ENCODE measurements around the gene DFFB. TPM values are rescaled to one million over a fixed set of nuclear protein-coding genes. Genes with fewer than 3 reads are reported as not detected.
A peak's percentile ranks its signal among the peaks of the same experiment; 100 is the strongest.

Gene DFFB
- total RNA-seq, 3 donors from 2014 or later = 11.1 to 13.4 (median 13.0) TPM

GRCh38 chr1:3847081-3847480 lies 10.2 kb upstream of the DFFB start:
- Mint-ChIP-seq H3K4me1 (ENCODE audit: low read depth) (no peaks in the 10 kb centered on the region), H3K36me3 (ENCODE audit: insufficient read depth) (peaks cover 35% of the 10 kb centered on the region), H3K27me3 (ENCODE audit: low read depth) (no peaks in the 10 kb centered on the region), H3K4me3 (no peak overlapping the region), H3K9me3 (no peaks in the 10 kb centered on the region)
- DNase-seq (no peak), ATAC-seq (no peak)

GRCh38 chr1:3850857-3851256 lies 6.4 kb upstream of the DFFB start:
- no peak for ATAC-seq
- Mint-ChIP-seq H3K9me3 (no peaks in the 10 kb centered on the region), H3K27me3 (ENCODE audit: low read depth) (no peaks in the 10 kb centered on the region), H3K36me3 (ENCODE audit: insufficient read depth) (peaks cover 26% of the 10 kb centered on the region), H3K4me3 (no peak overlapping the region), H3K4me1 (ENCODE audit: low read depth) (peaks cover 12% of the 10 kb centered on the region)
- no peak for DNase-seq

- Mint-ChIP-seq H3K36me3 (ENCODE audit: insufficient read depth) (peaks cover 26% of the 10 kb centered on the region), H3K9me3 (no peaks in the 10 kb centered on the region), H3K27me3 (ENCODE audit: low read depth) (no peaks in the 10 kb centered on the region), H3K4me3 (no peak overlapping the region), H3K4me1 (ENCODE audit: low read depth) (peaks cover 16% of the 10 kb centered on the region)
- DNase-seq = no peak
- ATAC-seq = no peak
Measured at GRCh38 chr1:3851292-3851691, 6.0 kb upstream of the DFFB start.

GRCh38 chr1:3852091-3852490 lies 5.2 kb upstream of the DFFB start:
- H3K4me1 Mint-ChIP-seq (ENCODE audit: low read depth) = peaks cover 18% of the 10 kb centered on the region
- ATAC-seq (no peak), DNase-seq (no peak)
- peaks cover 22% of the 10 kb centered on the region for H3K36me3 Mint-ChIP-seq (ENCODE audit: insufficient read depth)
- H3K9me3 Mint-ChIP-seq = no peaks in the 10 kb centered on the region
- no peak overlapping the region for H3K4me3 Mint-ChIP-seq
- H3K27me3 Mint-ChIP-seq (ENCODE audit: low read depth) = no peaks in the 10 kb centered on the region

GRCh38 chr1:3852711-3853485 lies 4.4 kb upstream of the DFFB start:
- ATAC-seq (no peak), DNase-seq (no peak)
- Mint-ChIP-seq H3K4me3 (no peak overlapping the region), H3K36me3 (ENCODE audit: insufficient read depth) (peaks cover 17% of the 10 kb centered on the region), H3K4me1 (ENCODE audit: low read depth) (peaks cover 21% of the 10 kb centered on the region), H3K27me3 (ENCODE audit: low read depth) (no peaks in the 10 kb centered on the region), H3K9me3 (no peaks in the 10 kb centered on the region)

GRCh38 chr1:3857791-3858129 lies 484 bp downstream of the DFFB start:
- H3K4me3 Mint-ChIP-seq = peak overlapping the region; percentile 96
- no peak for ATAC-seq
- H3K36me3 Mint-ChIP-seq (ENCODE audit: insufficient read depth) = no peaks in the 10 kb centered on the region
- H3K9me3 Mint-ChIP-seq = no peaks in the 10 kb centered on the region
- no peak for DNase-seq
- peaks cover 31% of the 10 kb centered on the region for H3K4me1 Mint-ChIP-seq (ENCODE audit: low read depth)
- no peaks in the 10 kb centered on the region for H3K27me3 Mint-ChIP-seq (ENCODE audit: low read depth)

- H3K9me3 Mint-ChIP-seq = no peaks in the 10 kb centered on the region
- ATAC-seq (no peak), DNase-seq (no peak)
- H3K4me3 Mint-ChIP-seq = peak overlapping the region; percentile 96
- no peaks in the 10 kb centered on the region for H3K36me3 Mint-ChIP-seq (ENCODE audit: insufficient read depth)
- H3K27me3 Mint-ChIP-seq (ENCODE audit: low read depth) = no peaks in the 10 kb centered on the region
- peaks cover 31% of the 10 kb centered on the region for H3K4me1 Mint-ChIP-seq (ENCODE audit: low read depth)
Measured at GRCh38 chr1:3858231-3858981, 1.1 kb downstream of the DFFB start.

- no peaks in the 10 kb centered on the region for H3K27me3 Mint-ChIP-seq (ENCODE audit: low read depth)
- ATAC-seq = no peak
- peaks cover 9% of the 10 kb centered on the region for H3K36me3 Mint-ChIP-seq (ENCODE audit: insufficient read depth)
- H3K9me3 Mint-ChIP-seq = no peaks in the 10 kb centered on the region
- no peak overlapping the region for H3K4me3 Mint-ChIP-seq
- H3K4me1 Mint-ChIP-seq (ENCODE audit: low read depth) = peaks cover 9% of the 10 kb centered on the region
- no peak for DNase-seq
Measured at GRCh38 chr1:3863231-3863935, 6.1 kb downstream of the DFFB start.

- no peaks in the 10 kb centered on the region for H3K9me3 Mint-ChIP-seq
- no peak overlapping the region for H3K4me3 Mint-ChIP-seq
- no peak for DNase-seq
- ATAC-seq = no peak
- no peaks in the 10 kb centered on the region for H3K27me3 Mint-ChIP-seq (ENCODE audit: low read depth)
- peaks cover 15% of the 10 kb centered on the region for H3K36me3 Mint-ChIP-seq (ENCODE audit: insufficient read depth)
- H3K4me1 Mint-ChIP-seq (ENCODE audit: low read depth) = peaks cover 2% of the 10 kb centered on the region
Measured at GRCh38 chr1:3864884-3865283, 7.6 kb downstream of the DFFB start.

GRCh38 chr1:3865606-3866160 lies 8.4 kb downstream of the DFFB start:
- DNase-seq (no peak), ATAC-seq (no peak)
- H3K9me3 Mint-ChIP-seq = no peaks in the 10 kb centered on the region
- peaks cover 17% of the 10 kb centered on the region for H3K36me3 Mint-ChIP-seq (ENCODE audit: insufficient read depth)
- H3K4me3 Mint-ChIP-seq = no peak overlapping the region
- peaks cover 2% of the 10 kb centered on the region for H3K4me1 Mint-ChIP-seq (ENCODE audit: low read depth)
- no peaks in the 10 kb centered on the region for H3K27me3 Mint-ChIP-seq (ENCODE audit: low read depth)

- no peaks in the 10 kb centered on the region for H3K27me3 Mint-ChIP-seq (ENCODE audit: low read depth)
- peaks cover 25% of the 10 kb centered on the region for H3K36me3 Mint-ChIP-seq (ENCODE audit: insufficient read depth)
- peaks cover 2% of the 10 kb centered on the region for H3K4me1 Mint-ChIP-seq (ENCODE audit: low read depth)
- H3K9me3 Mint-ChIP-seq = no peaks in the 10 kb centered on the region
- no peak for DNase-seq
- H3K4me3 Mint-ChIP-seq = no peak overlapping the region
- ATAC-seq = peak in 1 of 2 donors; percentile 32
Measured at GRCh38 chr1:3868464-3869006, 11.3 kb downstream of the DFFB start.

GRCh38 chr1:3869751-3870301 lies 12.6 kb downstream of the DFFB start:
- Mint-ChIP-seq H3K4me3 (no peak overlapping the region), H3K36me3 (ENCODE audit: insufficient read depth) (peaks cover 29% of the 10 kb centered on the region), H3K4me1 (ENCODE audit: low read depth) (peaks cover under 1% of the 10 kb centered on the region), H3K27me3 (ENCODE audit: low read depth) (no peaks in the 10 kb centered on the region), H3K9me3 (no peaks in the 10 kb centered on the region)
- ATAC-seq = no peak
- no peak for DNase-seq

GRCh38 chr1:3871451-3871805 lies 14.2 kb downstream of the DFFB start:
- peaks cover 32% of the 10 kb centered on the region for H3K36me3 Mint-ChIP-seq (ENCODE audit: insufficient read depth)
- no peak for ATAC-seq
- no peaks in the 10 kb centered on the region for H3K4me1 Mint-ChIP-seq (ENCODE audit: low read depth)
- no peaks in the 10 kb centered on the region for H3K27me3 Mint-ChIP-seq (ENCODE audit: low read depth)
- no peak for DNase-seq
- no peaks in the 10 kb centered on the region for H3K9me3 Mint-ChIP-seq
- no peak overlapping the region for H3K4me3 Mint-ChIP-seq

GRCh38 chr1:3872546-3872945 lies 15.3 kb downstream of the DFFB start:
- peaks cover 26% of the 10 kb centered on the region for H3K36me3 Mint-ChIP-seq (ENCODE audit: insufficient read depth)
- H3K4me3 Mint-ChIP-seq = no peak overlapping the region
- ATAC-seq (no peak), DNase-seq (no peak)
- H3K4me1 Mint-ChIP-seq (ENCODE audit: low read depth) = no peaks in the 10 kb centered on the region
- H3K9me3 Mint-ChIP-seq = no peaks in the 10 kb centered on the region
- no peaks in the 10 kb centered on the region for H3K27me3 Mint-ChIP-seq (ENCODE audit: low read depth)
